Natural killer cell (primary cell): ENCODE results near the gene MT1A. TPM values are rescaled to one million over a fixed set of nuclear protein-coding genes. Genes with fewer than 3 reads are reported as not detected.

ENCODE experiments used
- ATAC-seq, 3 donors: fragments of 150-1000 bp in 2 of 3; fragments of 200-7000 bp in 1 of 3; cut with Tn5 transposase; 1 replicate in 1 of 3; 2 replicates in 2 of 3; pipeline ENCODE4 v1.10.0; 2021; ENCODE audit warnings: mild to moderate bottlenecking in 2 of 3, moderate library complexity in 2 of 3
- DNase-seq, 2 donors: peaks; one replicate each; pipeline versions ENCODE4 v3.0.0 to v3.0.0-alpha.2; 2013 to 2021; ENCODE audit warnings: mixed read lengths in 1 of 2
- H3K27ac ChIP-seq: one replicate; pipeline ENCODE4 v1.5.1; 2013; ENCODE audit warnings: mild to moderate bottlenecking, low read length
- H3K27me3 ChIP-seq: one replicate; pipeline ENCODE4 v1.6.1; 2013; ENCODE audit warnings: low read length; ENCODE audit not compliant: control insufficient read depth, insufficient read depth
- H3K36me3 ChIP-seq: one replicate; pipeline ENCODE4 v1.6.1; 2013; ENCODE audit warnings: low read length; ENCODE audit not compliant: control insufficient read depth, insufficient read depth
- H3K4me1 ChIP-seq: one replicate; pipeline ENCODE4 v1.6.1; 2013; ENCODE audit warnings: low read length; ENCODE audit not compliant: control insufficient read depth, insufficient read depth
- H3K4me3 ChIP-seq: one replicate; pipeline ENCODE4 v1.5.1; 2013; ENCODE audit warnings: low read length
- H3K9me3 ChIP-seq: one replicate; pipeline ENCODE4 v1.6.1; 2013; ENCODE audit warnings: low read length; ENCODE audit not compliant: control insufficient read depth, insufficient read depth
- H3K27ac Mint-ChIP-seq, 2 donors: one replicate each; pipeline ENCODE4 v1.8.0; 2022; ENCODE audit warnings: mild to moderate bottlenecking in 2 of 2, mixed read lengths in 2 of 2, moderate library complexity in 1 of 2
- H3K27me3 Mint-ChIP-seq, 2 donors: one replicate each; pipeline ENCODE4 v1.8.0; 2022; ENCODE audit warnings: low read depth in 2 of 2, mixed read lengths in 2 of 2
- H3K36me3 Mint-ChIP-seq: one replicate; pipeline ENCODE4 v1.8.0; 2022; ENCODE audit warnings: mixed read lengths
- H3K4me1 Mint-ChIP-seq, 2 donors: one replicate each; pipeline ENCODE4 v1.8.0; 2022; ENCODE audit warnings: mixed read lengths in 2 of 2
- H3K4me3 Mint-ChIP-seq: one replicate; pipeline ENCODE4 v1.8.0; 2022; ENCODE audit warnings: mild to moderate bottlenecking, moderate library complexity, mixed read lengths
- H3K9me3 Mint-ChIP-seq, 2 donors: one replicate each; pipeline ENCODE4 v1.8.0; 2022; ENCODE audit warnings: mixed read lengths in 2 of 2
- CTCF ChIP-seq: fragments of 200-600 bp; IDR thresholded peaks from one replicate; pipeline ENCODE4 v1.8.0; 2022; ENCODE audit warnings: antibody characterized with exemption
- WGBS: methylation state at CpG from one replicate; pipeline ENCODE4 v1.1.7; 2013; ENCODE audit warnings: missing lambda C conversion rate; ENCODE audit not compliant: insufficient coverage; 5-methylcytosine and 5-hydroxymethylcytosine counted together
- intact Hi-C: fragments of 100-400 bp; cut with micrococcal nuclease; formaldehyde crosslinking; loops from one replicate; pipeline ENCODE4 v1.14.2; 2022
- total RNA-seq, 4 donors: library from RNA; stranded (reverse); fragments of 120-200 nt in 1 of 4; gene quantifications; one replicate each; pipeline versions ENCODE4 v1.2.3 to v1.2.4, GENCODE V29; 2013 to 2022

The MT1A gene
- total RNA-seq, 3 donors from 2014 or later (not counting 1 experiment from before 2014, with no cell fraction given): not detected

DNA sequence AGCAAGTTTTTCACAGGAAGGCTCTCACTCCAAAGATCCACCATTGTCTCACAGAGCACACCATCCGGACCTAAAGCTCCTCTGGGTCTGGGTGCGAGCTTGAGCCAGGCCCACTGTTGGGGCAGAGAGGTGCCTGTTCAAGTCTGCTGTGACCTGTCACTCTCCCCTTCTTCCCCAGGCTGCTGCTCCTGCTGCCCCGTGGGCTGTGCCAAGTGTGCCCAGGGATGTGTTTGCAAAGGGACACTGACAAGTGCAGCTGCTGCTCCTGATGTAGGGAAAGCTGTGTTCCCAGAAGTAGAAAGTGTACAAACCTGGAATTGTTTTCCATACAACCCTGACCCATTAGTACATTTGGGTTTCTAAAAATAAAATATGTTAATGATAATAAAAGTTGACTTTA, 39.0 kb downstream of the MT1A start:
- no peak for TF ChIP-seq CTCF
- H3K4me1 Mint-ChIP-seq: peaks cover 14 to 21% of the 10 kb centered on the region in 2 donors
- DNase-seq: no peak
- peaks cover 27 to 32% of the 10 kb centered on the region in 2 donors for H3K27me3 Mint-ChIP-seq
- no peaks in the 10 kb centered on the region for H3K36me3 ChIP-seq
- WGBS: 87% methylated on average over 2 of the region's 3 CpGs
- ATAC-seq: no peak
- H3K4me3 ChIP-seq: no peak overlapping the region
- no peak overlapping the region for H3K27ac Mint-ChIP-seq
- no peaks in the 10 kb centered on the region for H3K9me3 ChIP-seq
- H3K27ac ChIP-seq: no peak overlapping the region
- H3K4me3 Mint-ChIP-seq: no peak overlapping the region
- intact Hi-C loops: no loop called here
- H3K9me3 Mint-ChIP-seq: no peaks in the 10 kb centered on the region
- no peaks in the 10 kb centered on the region for H3K36me3 Mint-ChIP-seq
- peaks cover 19% of the 10 kb centered on the region for H3K4me1 ChIP-seq
- peaks cover 3% of the 10 kb centered on the region for H3K27me3 ChIP-seq

GRCh38 chr16:56679078-56679730, 40.7 kb downstream of the MT1A start:
- no peaks in the 10 kb centered on the region for H3K36me3 Mint-ChIP-seq
- no peak for ATAC-seq
- peaks cover 11 to 17% of the 10 kb centered on the region in 2 donors for H3K27me3 Mint-ChIP-seq
- Histone ChIP-seq H3K36me3 (no peaks in the 10 kb centered on the region), H3K27me3 (peaks cover 3% of the 10 kb centered on the region), H3K4me1 (peaks cover 32% of the 10 kb centered on the region), H3K9me3 (no peaks in the 10 kb centered on the region), H3K27ac (no peak overlapping the region), H3K4me3 (no peak overlapping the region)
- no peak for TF ChIP-seq CTCF
- intact Hi-C loops: no loop called here
- H3K4me3 Mint-ChIP-seq: no peak overlapping the region
- no peak overlapping the region for H3K27ac Mint-ChIP-seq
- WGBS: 100% methylated on average over 1 of the region's 3 CpGs
- DNase-seq: no peak
- peaks cover 14 to 29% of the 10 kb centered on the region in 2 donors for H3K4me1 Mint-ChIP-seq
- H3K9me3 Mint-ChIP-seq: no peaks in the 10 kb centered on the region

DNA sequence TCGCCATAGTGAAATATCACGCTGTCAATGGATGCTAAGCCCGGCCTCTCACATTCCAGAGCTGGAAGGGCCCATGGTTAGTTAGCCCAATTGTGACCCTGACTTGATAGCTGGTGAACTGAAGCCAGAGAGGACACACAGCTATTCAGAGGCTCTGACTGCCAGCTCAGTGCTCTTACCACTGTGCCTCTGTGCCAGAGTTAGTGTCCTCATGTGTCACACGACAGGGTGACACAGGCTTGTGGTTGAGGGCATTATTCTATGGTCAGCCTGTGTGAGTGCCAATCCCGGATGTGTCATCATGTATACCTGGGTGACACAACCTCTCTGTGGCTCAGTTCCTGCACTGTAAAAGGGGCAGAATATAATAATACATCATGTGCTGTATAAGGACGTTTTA, 41.4 kb downstream of the MT1A start:
- 70% methylated on average over 5 of the region's 6 CpGs for WGBS
- intact Hi-C loops: no loop called here
- ATAC-seq (no peak), DNase-seq (no peak)
- peaks cover 3% of the 10 kb centered on the region for H3K27me3 ChIP-seq
- no peaks in the 10 kb centered on the region for H3K36me3 ChIP-seq
- Mint-ChIP-seq H3K9me3 (no peaks in the 10 kb centered on the region), H3K4me1 (peaks cover 14 to 29% of the 10 kb centered on the region in 2 donors), H3K27me3 (peaks cover 7 to 14% of the 10 kb centered on the region in 2 donors), H3K4me3 (no peak overlapping the region), H3K27ac (no peak overlapping the region), H3K36me3 (no peaks in the 10 kb centered on the region)
- H3K9me3 ChIP-seq: no peaks in the 10 kb centered on the region
- H3K4me3 ChIP-seq: no peak overlapping the region
- peaks cover 32% of the 10 kb centered on the region for H3K4me1 ChIP-seq
- no peak overlapping the region for H3K27ac ChIP-seq
- no peak for TF ChIP-seq CTCF
